GM23338 (cell line): ENCODE results near the gene CDCA4. TPM values are rescaled to one million over a fixed set of nuclear protein-coding genes. Genes with fewer than 3 reads are reported as not detected.

Experiments
- ATAC-seq: fragments of 200-7000 bp; cut with Tn5 transposase; 3 replicates; pipeline ENCODE4 v1.9.1; 2020
- DNase-seq: peaks from one replicate; pipeline ENCODE4 v3.0.0-alpha.2; 2015; ENCODE audit warnings: low spot score
- H2AFZ ChIP-seq: fragments of 200-600 bp; sonication (generic); 2 replicates; pipeline ENCODE4 v1.8.0; 2016; ENCODE audit warnings: antibody characterized with exemption, mild to moderate bottlenecking, moderate library complexity
- H3F3A ChIP-seq: fragments of 200-600 bp; sonication (generic); replicated peaks from 2 replicates; pipeline ENCODE4 v1.8.0; 2017; ENCODE audit warnings: antibody characterized with exemption, mixed run types, low read depth
- H3K27ac ChIP-seq: fragments of 200-600 bp; sonication (generic); 2 replicates; pipeline ENCODE4 v1.6.1; 2016; ENCODE audit warnings: low read depth
- H3K27me3 ChIP-seq: fragments of 200-600 bp; sonication (generic); 2 replicates; pipeline ENCODE4 v1.8.0; 2016; ENCODE audit warnings: mild to moderate bottlenecking, mixed run types, moderate library complexity; ENCODE audit not compliant: insufficient read depth
- H3K36me3 ChIP-seq: fragments of 200-600 bp; sonication (generic); 2 replicates; pipeline ENCODE4 v1.8.0; 2016; ENCODE audit warnings: mild to moderate bottlenecking; ENCODE audit not compliant: insufficient read depth
- H3K4me1 ChIP-seq: fragments of 200-600 bp; sonication (generic); 2 replicates; pipeline ENCODE4 v1.8.0; 2016; ENCODE audit warnings: mild to moderate bottlenecking, moderate library complexity; ENCODE audit not compliant: insufficient read depth
- H3K4me2 ChIP-seq: fragments of 200-600 bp; sonication (generic); 2 replicates; pipeline ENCODE4 v1.7.1; 2017; ENCODE audit warnings: mixed run types
- H3K4me3 ChIP-seq: fragments of 200-600 bp; sonication (generic); 2 replicates; pipeline ENCODE4 v1.6.1; 2016; ENCODE audit warnings: mixed run types
- H3K79me2 ChIP-seq: fragments of 200-600 bp; sonication (generic); replicated peaks from 2 replicates; pipeline ENCODE4 v1.8.0; 2017; ENCODE audit warnings: mild to moderate bottlenecking; ENCODE audit not compliant: insufficient read depth
- H3K9me2 ChIP-seq: fragments of 200-600 bp; sonication (generic); 2 replicates; pipeline ENCODE4 v1.8.0; 2017; ENCODE audit not compliant: insufficient read depth
- H4K20me1 ChIP-seq: fragments of 200-600 bp; sonication (generic); replicated peaks from 2 replicates; pipeline ENCODE4 v1.8.0; 2017; ENCODE audit warnings: mild to moderate bottlenecking; ENCODE audit not compliant: insufficient read depth
- H3K27ac Mint-ChIP-seq: 2 replicates; pipeline ENCODE4 v1.8.0; 2020; ENCODE audit warnings: inconsistent platforms, mild to moderate bottlenecking, moderate library complexity, mixed read lengths
- H3K27me3 Mint-ChIP-seq: 3 replicates; pipeline ENCODE4 v1.8.0; 2022; ENCODE audit warnings: low read depth, mild to moderate bottlenecking, moderate library complexity, mixed read lengths, inconsistent platforms; ENCODE audit not compliant: insufficient read depth, poor library complexity
- H3K36me3 Mint-ChIP-seq: 3 replicates; pipeline ENCODE4 v1.8.0; 2021; ENCODE audit warnings: low read depth, mild to moderate bottlenecking, inconsistent platforms, moderate library complexity, mixed read lengths
- H3K4me1 Mint-ChIP-seq: 3 replicates; pipeline ENCODE4 v1.8.0; 2020; ENCODE audit warnings: mild to moderate bottlenecking, inconsistent platforms, mixed read lengths
- H3K4me3 Mint-ChIP-seq: 3 replicates; pipeline ENCODE4 v1.8.0; 2021; ENCODE audit warnings: moderate library complexity, mild to moderate bottlenecking, inconsistent platforms, mixed read lengths
- H3K9me3 Mint-ChIP-seq: 3 replicates; pipeline ENCODE4 v1.8.0; 2020; ENCODE audit warnings: moderate library complexity, mild to moderate bottlenecking, inconsistent platforms, mixed read lengths
- CREB1 ChIP-seq: fragments of 250-450 bp; sonication (Bioruptor Pico); IDR thresholded peaks from 2 replicates; pipeline ENCODE4 v1.5.0; 2020; ENCODE audit warnings: low read depth, mild to moderate bottlenecking, moderate library complexity
- EZH2 ChIP-seq: fragments of 200-600 bp; sonication (generic); IDR thresholded peaks from one replicate; pipeline ENCODE4 v1.8.0; 2017; ENCODE audit warnings: antibody characterized with exemption, mild to moderate bottlenecking, low read depth; ENCODE audit not compliant: unreplicated experiment
- EZH2phosphoT487 ChIP-seq: fragments of 200-600 bp; sonication (generic); IDR thresholded peaks from one replicate; pipeline ENCODE4 v1.8.1; 2018; ENCODE audit warnings: antibody characterized with exemption; ENCODE audit not compliant: unreplicated experiment
- NANOG ChIP-seq: IDR thresholded peaks from 2 replicates; pipeline ENCODE4 v1.6.1; 2016; ENCODE audit warnings: antibody characterized with exemption, borderline replicate concordance
- POLR2AphosphoS5 ChIP-seq: IDR thresholded peaks from 2 replicates; pipeline ENCODE4 v1.6.1; 2016; ENCODE audit warnings: antibody characterized with exemption, low read depth
- STAT1 ChIP-seq: IDR thresholded peaks from one replicate; pipeline ENCODE4 v1.6.1; 2016; ENCODE audit warnings: antibody characterized with exemption; ENCODE audit not compliant: unreplicated experiment
- ZNF114 ChIP-seq: fragments of 250-450 bp; sonication (Bioruptor Pico); IDR thresholded peaks from 2 replicates; pipeline ENCODE4 v1.5.0; 2020; ENCODE audit warnings: mild to moderate bottlenecking, moderate library complexity
- ZNF331 ChIP-seq: fragments of 250-450 bp; sonication (Bioruptor Pico); IDR thresholded peaks from 2 replicates; pipeline ENCODE4 v1.5.0; 2020; ENCODE audit warnings: low read depth, mild to moderate bottlenecking, moderate library complexity
- polyA plus RNA-seq: library from polyadenylated mRNA; unstranded; fragments of >200 nt; fragmentation: Nextera tagmentation; extraction: Ambion mirVana; gene quantifications from 2 replicates; pipeline ENCODE4 v1.2.1, GENCODE V29; 2016
- total RNA-seq: library from RNA; depleted of rRNA; stranded (reverse); fragments of >200 nt; shearing (Covaris generic); gene quantifications from 2 replicates; pipeline ENCODE4 v1.2.3, GENCODE V29; 2014
- TF ChIP-seq, protein P1 (sequence below): fragments of 250-450 bp; sonication (Bioruptor Pico); IDR thresholded peaks from 2 replicates; pipeline ENCODE4 v1.5.0; 2020; ENCODE audit warnings: mild to moderate bottlenecking, moderate library complexity
- TF ChIP-seq, protein P2 (sequence below), 2 experiments: fragments of 200-600 bp in 1 of 2; sonication (generic) in 1 of 2; conservative IDR thresholded peaks; 2 replicates each; pipeline versions ENCODE4 v1.5.1 to v1.6.1; 2016 to 2017; ENCODE audit warnings: antibody characterized with exemption in 2 of 2, low read depth in 2 of 2, mild to moderate bottlenecking in 2 of 2, moderate library complexity in 1 of 2
- TF ChIP-seq, protein P3 (sequence below): IDR thresholded peaks from one replicate; pipeline ENCODE4 v1.6.1; 2018; ENCODE audit warnings: antibody characterized with exemption; ENCODE audit not compliant: unreplicated experiment
- TF ChIP-seq, protein P4 (sequence below): IDR thresholded peaks from 2 replicates; pipeline ENCODE4 v1.6.1; 2016; ENCODE audit warnings: antibody characterized with exemption

Gene CDCA4
- total and polyA plus RNA-seq, 2 experiments from 2014 or later: 32.6 to 70.7 TPM

DNA sequence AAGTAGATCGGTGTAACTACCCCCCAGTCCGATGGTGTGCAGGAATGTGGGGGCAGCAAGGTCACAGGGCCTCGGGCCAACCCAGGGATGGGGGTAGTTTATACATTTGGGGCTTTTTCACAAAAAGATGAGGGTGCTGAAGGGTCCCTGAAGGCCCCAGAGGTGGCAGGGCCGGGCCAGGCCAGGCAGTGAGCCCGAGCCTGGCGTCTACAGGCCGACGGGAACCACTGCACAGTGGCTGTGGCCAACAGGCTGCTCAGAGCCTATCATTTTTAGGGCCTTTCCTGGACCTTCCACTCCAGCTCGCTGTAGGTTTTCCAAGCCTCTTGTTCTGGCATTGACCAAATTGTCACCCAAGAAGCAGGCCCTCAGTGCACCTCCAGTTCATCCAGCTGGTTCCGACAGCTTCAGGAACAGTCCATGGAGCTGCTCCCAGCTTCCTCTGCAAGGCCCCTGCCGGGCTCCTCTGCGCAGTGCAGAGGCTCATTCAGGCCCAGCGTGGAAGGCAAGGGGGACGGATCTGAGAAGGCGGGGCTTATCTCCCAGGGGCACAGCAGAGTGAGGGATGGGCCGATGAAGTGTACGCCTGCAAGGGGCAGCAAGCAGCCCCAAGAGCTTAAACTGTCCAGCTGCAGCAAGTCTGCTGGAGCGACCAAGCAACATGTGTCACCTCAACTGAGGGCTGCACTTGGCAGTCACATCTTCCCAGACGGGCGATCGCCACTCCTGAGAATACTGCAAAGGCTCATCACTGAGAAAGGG is 13.9 kb downstream of the CDCA4 start:
- Histone ChIP-seq H4K20me1 (peaks cover 17% of the 10 kb centered on the region), H3F3A (no peaks in the 10 kb centered on the region), H2AFZ (no peak overlapping the region), H3K79me2 (peaks cover 35% of the 10 kb centered on the region), H3K36me3 (peaks cover 13% of the 10 kb centered on the region), H3K27ac (no peak overlapping the region), H3K27me3 (no peaks in the 10 kb centered on the region), H3K4me1 (no peaks in the 10 kb centered on the region), H3K4me2 (no peak overlapping the region), H3K9me2 (no peaks in the 10 kb centered on the region), H3K4me3 (no peak overlapping the region)
- H3K4me1 Mint-ChIP-seq: no peaks in the 10 kb centered on the region
- H3K9me3 Mint-ChIP-seq: no peaks in the 10 kb centered on the region
- H3K36me3 Mint-ChIP-seq: peaks cover 37% of the 10 kb centered on the region
- TF ChIP-seq, protein P1, sequence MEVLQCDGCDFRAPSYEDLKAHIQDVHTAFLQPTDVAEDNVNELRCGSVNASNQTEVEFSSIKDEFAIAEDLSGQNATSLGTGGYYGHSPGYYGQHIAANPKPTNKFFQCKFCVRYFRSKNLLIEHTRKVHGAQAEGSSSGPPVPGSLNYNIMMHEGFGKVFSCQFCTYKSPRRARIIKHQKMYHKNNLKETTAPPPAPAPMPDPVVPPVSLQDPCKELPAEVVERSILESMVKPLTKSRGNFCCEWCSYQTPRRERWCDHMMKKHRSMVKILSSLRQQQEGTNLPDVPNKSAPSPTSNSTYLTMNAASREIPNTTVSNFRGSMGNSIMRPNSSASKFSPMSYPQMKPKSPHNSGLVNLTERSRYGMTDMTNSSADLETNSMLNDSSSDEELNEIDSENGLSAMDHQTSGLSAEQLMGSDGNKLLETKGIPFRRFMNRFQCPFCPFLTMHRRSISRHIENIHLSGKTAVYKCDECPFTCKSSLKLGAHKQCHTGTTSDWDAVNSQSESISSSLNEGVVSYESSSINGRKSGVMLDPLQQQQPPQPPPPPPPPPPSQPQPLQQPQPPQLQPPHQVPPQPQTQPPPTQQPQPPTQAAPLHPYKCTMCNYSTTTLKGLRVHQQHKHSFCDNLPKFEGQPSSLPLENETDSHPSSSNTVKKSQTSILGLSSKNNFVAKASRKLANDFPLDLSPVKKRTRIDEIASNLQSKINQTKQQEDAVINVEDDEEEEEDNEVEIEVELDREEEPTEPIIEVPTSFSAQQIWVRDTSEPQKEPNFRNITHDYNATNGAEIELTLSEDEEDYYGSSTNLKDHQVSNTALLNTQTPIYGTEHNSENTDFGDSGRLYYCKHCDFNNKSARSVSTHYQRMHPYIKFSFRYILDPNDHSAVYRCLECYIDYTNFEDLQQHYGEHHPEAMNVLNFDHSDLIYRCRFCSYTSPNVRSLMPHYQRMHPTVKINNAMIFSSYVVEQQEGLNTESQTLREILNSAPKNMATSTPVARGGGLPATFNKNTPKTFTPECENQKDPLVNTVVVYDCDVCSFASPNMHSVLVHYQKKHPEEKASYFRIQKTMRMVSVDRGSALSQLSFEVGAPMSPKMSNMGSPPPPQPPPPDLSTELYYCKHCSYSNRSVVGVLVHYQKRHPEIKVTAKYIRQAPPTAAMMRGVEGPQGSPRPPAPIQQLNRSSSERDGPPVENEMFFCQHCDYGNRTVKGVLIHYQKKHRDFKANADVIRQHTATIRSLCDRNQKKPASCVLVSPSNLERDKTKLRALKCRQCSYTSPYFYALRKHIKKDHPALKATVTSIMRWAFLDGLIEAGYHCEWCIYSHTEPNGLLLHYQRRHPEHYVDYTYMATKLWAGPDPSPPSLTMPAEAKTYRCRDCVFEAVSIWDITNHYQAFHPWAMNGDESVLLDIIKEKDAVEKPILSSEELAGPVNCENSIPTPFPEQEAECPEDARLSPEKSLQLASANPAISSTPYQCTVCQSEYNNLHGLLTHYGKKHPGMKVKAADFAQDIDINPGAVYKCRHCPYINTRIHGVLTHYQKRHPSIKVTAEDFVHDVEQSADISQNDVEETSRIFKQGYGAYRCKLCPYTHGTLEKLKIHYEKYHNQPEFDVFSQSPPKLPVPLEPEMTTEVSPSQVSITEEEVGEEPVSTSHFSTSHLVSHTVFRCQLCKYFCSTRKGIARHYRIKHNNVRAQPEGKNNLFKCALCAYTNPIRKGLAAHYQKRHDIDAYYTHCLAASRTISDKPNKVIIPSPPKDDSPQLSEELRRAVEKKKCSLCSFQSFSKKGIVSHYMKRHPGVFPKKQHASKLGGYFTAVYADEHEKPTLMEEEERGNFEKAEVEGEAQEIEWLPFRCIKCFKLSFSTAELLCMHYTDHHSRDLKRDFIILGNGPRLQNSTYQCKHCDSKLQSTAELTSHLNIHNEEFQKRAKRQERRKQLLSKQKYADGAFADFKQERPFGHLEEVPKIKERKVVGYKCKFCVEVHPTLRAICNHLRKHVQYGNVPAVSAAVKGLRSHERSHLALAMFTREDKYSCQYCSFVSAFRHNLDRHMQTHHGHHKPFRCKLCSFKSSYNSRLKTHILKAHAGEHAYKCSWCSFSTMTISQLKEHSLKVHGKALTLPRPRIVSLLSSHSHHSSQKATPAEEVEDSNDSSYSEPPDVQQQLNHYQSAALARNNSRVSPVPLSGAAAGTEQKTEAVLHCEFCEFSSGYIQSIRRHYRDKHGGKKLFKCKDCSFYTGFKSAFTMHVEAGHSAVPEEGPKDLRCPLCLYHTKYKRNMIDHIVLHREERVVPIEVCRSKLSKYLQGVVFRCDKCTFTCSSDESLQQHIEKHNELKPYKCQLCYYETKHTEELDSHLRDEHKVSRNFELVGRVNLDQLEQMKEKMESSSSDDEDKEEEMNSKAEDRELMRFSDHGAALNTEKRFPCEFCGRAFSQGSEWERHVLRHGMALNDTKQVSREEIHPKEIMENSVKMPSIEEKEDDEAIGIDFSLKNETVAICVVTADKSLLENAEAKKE: no peak
- TF ChIP-seq, protein P2, sequence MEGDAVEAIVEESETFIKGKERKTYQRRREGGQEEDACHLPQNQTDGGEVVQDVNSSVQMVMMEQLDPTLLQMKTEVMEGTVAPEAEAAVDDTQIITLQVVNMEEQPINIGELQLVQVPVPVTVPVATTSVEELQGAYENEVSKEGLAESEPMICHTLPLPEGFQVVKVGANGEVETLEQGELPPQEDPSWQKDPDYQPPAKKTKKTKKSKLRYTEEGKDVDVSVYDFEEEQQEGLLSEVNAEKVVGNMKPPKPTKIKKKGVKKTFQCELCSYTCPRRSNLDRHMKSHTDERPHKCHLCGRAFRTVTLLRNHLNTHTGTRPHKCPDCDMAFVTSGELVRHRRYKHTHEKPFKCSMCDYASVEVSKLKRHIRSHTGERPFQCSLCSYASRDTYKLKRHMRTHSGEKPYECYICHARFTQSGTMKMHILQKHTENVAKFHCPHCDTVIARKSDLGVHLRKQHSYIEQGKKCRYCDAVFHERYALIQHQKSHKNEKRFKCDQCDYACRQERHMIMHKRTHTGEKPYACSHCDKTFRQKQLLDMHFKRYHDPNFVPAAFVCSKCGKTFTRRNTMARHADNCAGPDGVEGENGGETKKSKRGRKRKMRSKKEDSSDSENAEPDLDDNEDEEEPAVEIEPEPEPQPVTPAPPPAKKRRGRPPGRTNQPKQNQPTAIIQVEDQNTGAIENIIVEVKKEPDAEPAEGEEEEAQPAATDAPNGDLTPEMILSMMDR (conservative IDR thresholded peaks at IDR 0.05; ENCODE audit: low read depth in 2 of 2): no peak
- TF ChIP-seq ZNF114 (CRISPR knock-in tag): no peak
- TF ChIP-seq CREB1 (CRISPR knock-in tag): no peak
- no peak for TF ChIP-seq NANOG
- TF ChIP-seq, protein P3, sequence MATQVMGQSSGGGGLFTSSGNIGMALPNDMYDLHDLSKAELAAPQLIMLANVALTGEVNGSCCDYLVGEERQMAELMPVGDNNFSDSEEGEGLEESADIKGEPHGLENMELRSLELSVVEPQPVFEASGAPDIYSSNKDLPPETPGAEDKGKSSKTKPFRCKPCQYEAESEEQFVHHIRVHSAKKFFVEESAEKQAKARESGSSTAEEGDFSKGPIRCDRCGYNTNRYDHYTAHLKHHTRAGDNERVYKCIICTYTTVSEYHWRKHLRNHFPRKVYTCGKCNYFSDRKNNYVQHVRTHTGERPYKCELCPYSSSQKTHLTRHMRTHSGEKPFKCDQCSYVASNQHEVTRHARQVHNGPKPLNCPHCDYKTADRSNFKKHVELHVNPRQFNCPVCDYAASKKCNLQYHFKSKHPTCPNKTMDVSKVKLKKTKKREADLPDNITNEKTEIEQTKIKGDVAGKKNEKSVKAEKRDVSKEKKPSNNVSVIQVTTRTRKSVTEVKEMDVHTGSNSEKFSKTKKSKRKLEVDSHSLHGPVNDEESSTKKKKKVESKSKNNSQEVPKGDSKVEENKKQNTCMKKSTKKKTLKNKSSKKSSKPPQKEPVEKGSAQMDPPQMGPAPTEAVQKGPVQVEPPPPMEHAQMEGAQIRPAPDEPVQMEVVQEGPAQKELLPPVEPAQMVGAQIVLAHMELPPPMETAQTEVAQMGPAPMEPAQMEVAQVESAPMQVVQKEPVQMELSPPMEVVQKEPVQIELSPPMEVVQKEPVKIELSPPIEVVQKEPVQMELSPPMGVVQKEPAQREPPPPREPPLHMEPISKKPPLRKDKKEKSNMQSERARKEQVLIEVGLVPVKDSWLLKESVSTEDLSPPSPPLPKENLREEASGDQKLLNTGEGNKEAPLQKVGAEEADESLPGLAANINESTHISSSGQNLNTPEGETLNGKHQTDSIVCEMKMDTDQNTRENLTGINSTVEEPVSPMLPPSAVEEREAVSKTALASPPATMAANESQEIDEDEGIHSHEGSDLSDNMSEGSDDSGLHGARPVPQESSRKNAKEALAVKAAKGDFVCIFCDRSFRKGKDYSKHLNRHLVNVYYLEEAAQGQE: no peak
- no peak for TF ChIP-seq POLR2AphosphoS5
- TF ChIP-seq EZH2phosphoT487: no peak
- TF ChIP-seq ZNF331 (CRISPR knock-in tag): no peak
- TF ChIP-seq, protein P4, sequence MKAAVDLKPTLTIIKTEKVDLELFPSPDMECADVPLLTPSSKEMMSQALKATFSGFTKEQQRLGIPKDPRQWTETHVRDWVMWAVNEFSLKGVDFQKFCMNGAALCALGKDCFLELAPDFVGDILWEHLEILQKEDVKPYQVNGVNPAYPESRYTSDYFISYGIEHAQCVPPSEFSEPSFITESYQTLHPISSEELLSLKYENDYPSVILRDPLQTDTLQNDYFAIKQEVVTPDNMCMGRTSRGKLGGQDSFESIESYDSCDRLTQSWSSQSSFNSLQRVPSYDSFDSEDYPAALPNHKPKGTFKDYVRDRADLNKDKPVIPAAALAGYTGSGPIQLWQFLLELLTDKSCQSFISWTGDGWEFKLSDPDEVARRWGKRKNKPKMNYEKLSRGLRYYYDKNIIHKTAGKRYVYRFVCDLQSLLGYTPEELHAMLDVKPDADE: no peak
- no peak for TF ChIP-seq STAT1
- TF ChIP-seq EZH2: no peak
- ATAC-seq (peak; percentile 9; the same call in 2 of the 3 replicates), DNase-seq (no peak)
- no peak overlapping the region for H3K4me3 Mint-ChIP-seq
- H3K27ac Mint-ChIP-seq: peak overlapping the region; percentile 70; the same call in 1 of the 2 replicates
- peaks cover 9% of the 10 kb centered on the region for H3K27me3 Mint-ChIP-seq
